Measurements from ENCODE around the gene DUSP6.

DNA sequence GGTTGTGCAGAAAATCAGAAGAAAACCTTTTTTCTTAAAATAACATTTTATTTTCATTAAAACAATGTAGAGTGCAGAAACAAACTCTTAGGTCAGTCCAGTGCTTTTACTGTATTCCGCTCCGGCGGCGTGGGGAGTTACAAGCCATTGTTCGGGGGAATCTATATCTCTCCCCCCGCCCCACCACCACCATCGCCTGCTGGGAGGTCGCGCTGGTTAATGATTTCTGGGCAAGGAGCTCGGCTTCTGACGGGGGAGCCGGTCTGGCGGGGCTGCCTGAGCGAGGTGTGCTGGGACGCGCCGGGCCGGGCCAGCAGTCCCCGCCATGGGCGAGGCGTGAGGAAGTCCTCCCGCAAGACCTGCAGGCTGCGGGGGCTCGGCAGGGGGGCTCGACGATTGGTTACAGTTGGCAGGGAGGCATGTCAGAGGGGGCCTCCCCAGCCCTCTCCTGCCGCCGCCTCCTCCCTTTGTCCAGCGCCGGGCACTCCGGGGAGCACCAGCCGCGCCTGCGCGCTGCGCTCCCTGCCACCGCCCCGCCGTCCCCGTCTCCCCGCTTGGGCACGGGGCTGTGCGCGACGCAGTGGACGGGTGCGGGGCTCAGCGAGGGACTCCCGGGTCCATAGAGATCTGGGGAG is 1.0 kb upstream of the DUSP6 start:
- TF ChIP-seq CTCF (IDR thresholded peaks at IDR 0.05 in 2 of 3, conservative IDR thresholded peaks at IDR 0.05 in 1 of 3; ENCODE audit: insufficient read depth in 2 of 3, low read depth in 1 of 3, low read length in 3 of 3) (no peak), BCL6 (CRISPR knock-in tag; IDR thresholded peaks at IDR 0.05) (no peak), NFYB (IDR thresholded peaks at IDR 0.05; ENCODE audit: extremely low read depth, insufficient read length) (no peak), ZNF146 (CRISPR knock-in tag; IDR thresholded peaks at IDR 0.05; ENCODE audit: unreplicated experiment) (no peak), ZNF79 (CRISPR knock-in tag; IDR thresholded peaks at IDR 0.05; ENCODE audit: low read depth) (no peak)

All from K562 (cell line).